Transverse colon (tissue), 4 donors: ENCODE results near the gene EHF. TPM values are rescaled to one million over a fixed set of nuclear protein-coding genes. Genes with fewer than 3 reads are reported as not detected.

ENCODE experiments used
- DNase-seq: peaks from one replicate; pipeline ENCODE4 v3.0.0-alpha.2; 2019
- H3K27ac ChIP-seq, 4 donors: fragments of 200-600 bp; sonication (generic); 2 replicates each; pipeline ENCODE4 v1.5.1; 2016 to 2018; ENCODE audit warnings: inconsistent platforms in 4 of 4
- H3K27me3 ChIP-seq: fragments of 200-600 bp; sonication (generic); 2 replicates; pipeline ENCODE4 v1.5.1; 2017; ENCODE audit warnings: inconsistent platforms
- H3K36me3 ChIP-seq, 4 donors: fragments of 200-600 bp; sonication (generic); 2 replicates each; pipeline ENCODE4 v1.5.1; 2017 to 2019; ENCODE audit warnings: inconsistent platforms in 4 of 4
- H3K4me1 ChIP-seq, 4 donors: fragments of 200-600 bp; sonication (generic); 2 replicates each; pipeline ENCODE4 v1.5.1; 2017 to 2020; ENCODE audit warnings: inconsistent platforms in 4 of 4
- H3K4me3 ChIP-seq, 4 donors: fragments of 200-600 bp; sonication (generic); 1 replicate in 1 of 4; 2 replicates in 3 of 4; pipeline versions ENCODE4 v1.5.1 to v1.6.1; 2017 to 2019; ENCODE audit warnings: inconsistent platforms in 4 of 4
- H3K9me3 ChIP-seq, 2 donors: fragments of 200-600 bp; sonication (generic); 2 replicates each; pipeline ENCODE4 v1.5.1; 2017 to 2019; ENCODE audit warnings: inconsistent platforms in 2 of 2
- EP300 ChIP-seq: sonication (generic); formaldehyde crosslinking; IDR thresholded peaks from one replicate; pipeline ENCODE4 v1.6.1; 2017; ENCODE audit warnings: antibody characterized with exemption, low read depth
- POLR2A ChIP-seq: fragments of 450-650 bp; IDR thresholded peaks from one replicate; pipeline ENCODE4 v1.6.1; 2016; ENCODE audit warnings: antibody characterized with exemption, mild to moderate bottlenecking, moderate library complexity
- POLR2AphosphoS5 ChIP-seq, 3 donors: sonication (generic); formaldehyde crosslinking; IDR thresholded peaks; one replicate each; pipeline ENCODE4 v1.6.1; 2016; ENCODE audit warnings: antibody characterized with exemption in 3 of 3
- WGBS, 2 donors: methylation state at CpG; one replicate each; pipeline ENCODE4 v1.1.5; 2018; ENCODE audit warnings: low coverage in 1 of 2; 5-methylcytosine and 5-hydroxymethylcytosine counted together
- in situ Hi-C, 4 donors: fragments of 200-750 bp; cut with MboI; loops; one replicate each; pipeline versions ENCODE4 v1.15.0 to v1.15.1; 2017; ENCODE audit warnings: low sequenced_read_pairs in 3 of 4, low pct_ligation_motif_present in 1 of 4, low pct_unique_long_range_greater_than_20kb in 1 of 4
- intact Hi-C: fragments of 100-400 bp; cut with DNase I; formaldehyde crosslinking; loops from one replicate; pipeline ENCODE4 v1.15.1; 2023; ENCODE audit warnings: low total_unique reads
- total RNA-seq, 4 donors: library from RNA; depleted of rRNA; stranded (reverse); fragments of >200 nt; gene quantifications; one replicate each; pipeline ENCODE4 v1.1.0, GENCODE V29; 2016
- TF ChIP-seq, protein P1 (sequence below), 5 experiments: fragments of 200-600 bp in 3 of 5; fragments of 450-650 bp in 2 of 5; sonication (generic) in 3 of 5; IDR thresholded peaks; 1 replicate in 2 of 5; 2 replicates in 3 of 5; pipeline ENCODE4 v1.5.1; 2016 to 2017; ENCODE audit warnings: antibody characterized with exemption in 5 of 5, inconsistent platforms in 3 of 5, mild to moderate bottlenecking in 2 of 5, moderate library complexity in 1 of 5

Gene EHF
- total RNA-seq, 4 donors from 2014 or later = 206 to 406 (median 262) TPM

DNA sequence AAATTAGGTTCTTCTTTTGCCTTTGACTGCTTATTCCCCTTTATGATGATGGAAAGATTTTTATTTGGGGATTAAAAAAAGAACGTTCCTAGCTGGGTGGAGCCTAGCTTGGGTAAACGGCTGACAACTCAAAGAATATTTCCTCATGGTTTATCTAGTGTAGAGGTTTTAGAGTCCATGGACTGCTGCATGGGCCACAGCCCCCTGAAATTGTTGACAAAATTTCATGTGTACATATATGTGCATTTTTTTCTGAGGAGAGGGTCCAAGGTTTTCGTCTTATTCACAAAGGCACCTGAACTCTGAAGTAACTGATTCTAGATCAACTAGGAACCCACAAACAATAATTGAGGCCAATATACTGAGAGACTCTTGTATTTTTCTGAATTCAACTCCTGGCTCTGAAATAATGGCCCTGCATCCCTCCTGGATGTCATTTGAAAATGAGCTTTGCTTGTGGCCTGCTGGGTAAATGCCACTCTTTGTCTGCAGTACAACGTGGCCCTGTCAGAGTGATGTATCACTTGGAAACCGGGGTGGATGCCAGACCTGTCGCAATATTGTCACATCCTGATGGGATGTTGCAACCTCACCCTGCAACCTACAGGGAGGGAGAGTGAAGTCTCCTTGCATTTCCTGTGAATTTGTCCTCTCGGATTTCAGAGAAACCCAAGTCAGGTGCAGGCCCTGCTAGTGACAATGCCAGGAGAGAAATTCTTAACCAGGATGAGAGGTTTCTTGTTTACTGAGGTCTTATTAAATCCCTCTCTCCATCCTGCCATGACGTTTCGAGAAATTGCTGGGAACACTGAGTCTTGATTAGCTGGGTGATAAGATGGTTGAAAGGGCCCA lies 33.8 kb downstream of the EHF start:
- H3K27ac ChIP-seq = peak overlapping the region in 3 of 4 donors; percentile 27 to 49 (median 28)
- H3K36me3 ChIP-seq = peaks cover 0 to 25% (median 9%) of the 10 kb centered on the region in 4 donors
- TF ChIP-seq, protein P1, sequence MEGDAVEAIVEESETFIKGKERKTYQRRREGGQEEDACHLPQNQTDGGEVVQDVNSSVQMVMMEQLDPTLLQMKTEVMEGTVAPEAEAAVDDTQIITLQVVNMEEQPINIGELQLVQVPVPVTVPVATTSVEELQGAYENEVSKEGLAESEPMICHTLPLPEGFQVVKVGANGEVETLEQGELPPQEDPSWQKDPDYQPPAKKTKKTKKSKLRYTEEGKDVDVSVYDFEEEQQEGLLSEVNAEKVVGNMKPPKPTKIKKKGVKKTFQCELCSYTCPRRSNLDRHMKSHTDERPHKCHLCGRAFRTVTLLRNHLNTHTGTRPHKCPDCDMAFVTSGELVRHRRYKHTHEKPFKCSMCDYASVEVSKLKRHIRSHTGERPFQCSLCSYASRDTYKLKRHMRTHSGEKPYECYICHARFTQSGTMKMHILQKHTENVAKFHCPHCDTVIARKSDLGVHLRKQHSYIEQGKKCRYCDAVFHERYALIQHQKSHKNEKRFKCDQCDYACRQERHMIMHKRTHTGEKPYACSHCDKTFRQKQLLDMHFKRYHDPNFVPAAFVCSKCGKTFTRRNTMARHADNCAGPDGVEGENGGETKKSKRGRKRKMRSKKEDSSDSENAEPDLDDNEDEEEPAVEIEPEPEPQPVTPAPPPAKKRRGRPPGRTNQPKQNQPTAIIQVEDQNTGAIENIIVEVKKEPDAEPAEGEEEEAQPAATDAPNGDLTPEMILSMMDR (IDR thresholded peaks at IDR 0.05) = no peak
- peak in 1 of 3 donors; percentile 19 for TF ChIP-seq POLR2AphosphoS5 (IDR thresholded peaks at IDR 0.05)
- no peak overlapping the region for H3K4me3 ChIP-seq
- intact Hi-C loops (no loop called here), in situ Hi-C loops (no loop called here)
- WGBS, 2 donors = 46 to 50% methylated on average over 9 of the region's 9 CpGs
- peaks cover 4 to 43% (median 13%) of the 10 kb centered on the region in 4 donors for H3K4me1 ChIP-seq
- DNase-seq = no peak
- no peaks in the 10 kb centered on the region for H3K9me3 ChIP-seq
- no peaks in the 10 kb centered on the region for H3K27me3 ChIP-seq

DNA sequence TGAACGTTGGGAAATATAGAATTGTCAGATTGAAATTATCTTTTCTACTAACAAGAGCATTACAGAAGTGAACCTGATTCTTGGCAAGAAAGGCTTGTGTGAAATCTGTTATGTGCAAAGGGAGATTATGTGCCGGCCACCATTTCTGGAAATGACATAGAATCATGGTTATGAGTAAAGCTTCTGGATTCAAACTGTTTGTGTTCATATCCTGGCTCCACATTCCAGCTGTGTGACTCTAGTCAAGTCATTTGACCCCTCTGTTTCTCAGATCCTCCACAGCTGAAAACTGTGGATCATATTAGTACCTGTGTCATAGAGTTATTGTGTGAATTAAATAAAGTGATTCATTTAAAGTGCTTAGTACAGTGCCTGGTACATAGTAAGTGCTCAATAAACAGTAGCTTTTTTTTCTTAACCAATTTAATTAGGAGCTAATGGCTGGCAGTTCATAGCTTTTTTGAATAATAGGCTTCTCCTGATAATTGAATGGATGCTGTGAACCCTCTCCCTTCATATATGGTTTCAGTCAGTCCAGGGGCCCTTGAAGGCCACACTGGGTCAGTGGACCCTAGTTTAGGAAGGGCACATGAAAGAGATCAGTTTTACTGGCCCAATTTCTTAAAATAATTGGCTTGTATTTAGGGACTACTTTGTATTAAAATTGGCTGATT lies 34.6 kb downstream of the EHF start:
- Histone ChIP-seq H3K4me1 (peaks cover 4 to 39% (median 13%) of the 10 kb centered on the region in 4 donors), H3K36me3 (peaks cover 0 to 25% (median 9%) of the 10 kb centered on the region in 4 donors), H3K9me3 (no peaks in the 10 kb centered on the region), H3K4me3 (no peak overlapping the region), H3K27ac (peak overlapping the region in 1 of 4 donors; percentile 6), H3K27me3 (no peaks in the 10 kb centered on the region)
- DNase-seq = no peak
- intact Hi-C loops = no loop called here
- in situ Hi-C loops = no loop called here
- WGBS, 2 donors = 40 to 48% methylated on average over 2 of the region's 2 CpGs
- TF ChIP-seq, protein P1 (IDR thresholded peaks at IDR 0.05) = no peak
- no peak for TF ChIP-seq POLR2AphosphoS5 (IDR thresholded peaks at IDR 0.05)
- TF ChIP-seq POLR2A = no peak

DNA sequence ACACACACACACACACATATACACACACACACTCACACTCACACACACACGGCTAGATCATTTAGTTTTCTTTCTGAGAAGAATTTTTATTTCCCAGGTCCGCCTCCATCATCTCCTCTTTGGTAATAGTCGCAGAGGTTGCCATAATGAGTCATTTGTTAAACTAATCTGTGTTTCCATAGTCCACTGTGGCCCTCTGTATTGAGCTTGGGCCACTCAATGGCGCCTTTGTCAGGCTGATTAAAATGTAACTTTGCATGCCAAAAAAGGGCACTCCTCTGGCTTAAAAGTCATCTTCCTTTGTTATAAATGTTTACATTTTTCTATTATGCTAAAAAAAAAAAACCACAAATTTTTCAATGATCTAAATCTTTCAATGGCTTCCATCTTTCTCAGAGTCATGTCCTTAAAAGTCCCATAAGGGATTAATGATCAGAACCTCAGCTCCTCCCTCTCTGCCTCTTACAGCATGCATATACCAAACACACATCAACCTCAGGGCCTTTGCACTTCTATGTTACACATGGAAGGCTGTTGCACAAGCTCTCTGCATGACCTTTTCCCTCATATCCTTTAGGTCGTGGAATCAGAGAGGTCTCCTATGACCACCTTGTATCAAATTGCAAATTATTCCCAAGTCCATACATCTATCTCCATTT lies 35.3 kb downstream of the EHF start:
- H3K4me1 ChIP-seq = peaks cover 4 to 33% (median 12%) of the 10 kb centered on the region in 4 donors
- DNase-seq = no peak
- intact Hi-C loops = no loop called here

DNA sequence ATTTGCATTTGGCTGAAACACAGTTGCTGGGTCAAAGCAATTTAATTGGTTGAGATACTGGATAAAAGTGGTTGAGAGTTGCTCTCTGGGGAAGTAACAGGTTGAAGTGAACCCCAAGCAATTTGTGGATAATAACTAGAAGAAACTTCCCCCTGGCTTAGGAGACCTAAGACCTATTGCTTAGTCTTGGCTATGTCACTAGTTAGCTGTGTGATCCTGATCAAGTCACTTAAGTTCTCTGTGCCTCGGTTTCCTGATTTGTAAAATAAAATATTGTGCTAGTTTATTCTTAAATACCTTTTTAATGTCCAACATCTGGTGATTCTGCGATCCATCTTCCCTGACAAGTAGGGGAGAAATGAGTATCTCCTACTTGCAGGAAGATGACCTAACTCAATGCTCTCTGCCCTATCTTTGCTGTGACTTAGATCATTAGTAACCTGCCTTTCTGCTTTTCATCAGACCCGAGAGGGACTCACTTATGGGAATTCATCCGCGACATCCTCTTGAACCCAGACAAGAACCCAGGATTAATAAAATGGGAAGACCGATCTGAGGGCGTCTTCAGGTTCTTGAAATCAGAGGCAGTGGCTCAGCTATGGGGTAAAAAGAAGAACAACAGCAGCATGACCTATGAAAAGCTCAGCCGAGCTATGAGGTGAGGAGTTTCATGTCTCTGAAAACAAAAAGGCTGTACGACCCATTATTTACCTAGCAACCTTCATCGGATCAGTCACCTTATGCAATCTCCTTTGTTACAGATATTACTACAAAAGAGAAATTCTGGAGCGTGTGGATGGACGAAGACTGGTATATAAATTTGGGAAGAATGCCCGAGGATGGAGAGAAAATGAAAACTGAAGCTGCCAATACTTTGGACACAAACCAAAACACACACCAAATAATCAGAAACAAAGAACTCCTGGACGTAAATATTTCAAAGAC lies 37.5 kb downstream of the EHF start:
- intact Hi-C loops (no loop called here), in situ Hi-C loops (no loop called here)
- 80 to 86% methylated on average over 13 to 14 of the region's 14 CpGs for WGBS, 2 donors
- Histone ChIP-seq H3K9me3 (no peaks in the 10 kb centered on the region), H3K36me3 (peaks cover 0 to 20% (median 9%) of the 10 kb centered on the region in 4 donors), H3K27ac (no peak overlapping the region), H3K4me3 (no peak overlapping the region), H3K4me1 (peaks cover under 1 to 13% (median 6%) of the 10 kb centered on the region in 4 donors), H3K27me3 (no peaks in the 10 kb centered on the region)
- no peak for TF ChIP-seq POLR2A
- no peak for TF ChIP-seq POLR2AphosphoS5 (IDR thresholded peaks at IDR 0.05)
- no peak for TF ChIP-seq EP300
- TF ChIP-seq, protein P1 (IDR thresholded peaks at IDR 0.05) = no peak
- no peak for DNase-seq

More for the DNA sequence above, 35.3 kb downstream of the EHF start:
- TF ChIP-seq EP300 = no peak
- no peak for TF ChIP-seq POLR2A
- no peaks in the 10 kb centered on the region for H3K27me3 ChIP-seq
- WGBS, 2 donors = 56 to 66% methylated on average over 5 of the region's 5 CpGs
- H3K9me3 ChIP-seq = no peaks in the 10 kb centered on the region
- H3K4me3 ChIP-seq = no peak overlapping the region
- in situ Hi-C loops = no loop called here
- H3K27ac ChIP-seq = no peak overlapping the region
- peaks cover 0 to 25% (median 9%) of the 10 kb centered on the region in 4 donors for H3K36me3 ChIP-seq
